ENCODE results near the gene PUSL1.

Gene PUSL1

DNA sequence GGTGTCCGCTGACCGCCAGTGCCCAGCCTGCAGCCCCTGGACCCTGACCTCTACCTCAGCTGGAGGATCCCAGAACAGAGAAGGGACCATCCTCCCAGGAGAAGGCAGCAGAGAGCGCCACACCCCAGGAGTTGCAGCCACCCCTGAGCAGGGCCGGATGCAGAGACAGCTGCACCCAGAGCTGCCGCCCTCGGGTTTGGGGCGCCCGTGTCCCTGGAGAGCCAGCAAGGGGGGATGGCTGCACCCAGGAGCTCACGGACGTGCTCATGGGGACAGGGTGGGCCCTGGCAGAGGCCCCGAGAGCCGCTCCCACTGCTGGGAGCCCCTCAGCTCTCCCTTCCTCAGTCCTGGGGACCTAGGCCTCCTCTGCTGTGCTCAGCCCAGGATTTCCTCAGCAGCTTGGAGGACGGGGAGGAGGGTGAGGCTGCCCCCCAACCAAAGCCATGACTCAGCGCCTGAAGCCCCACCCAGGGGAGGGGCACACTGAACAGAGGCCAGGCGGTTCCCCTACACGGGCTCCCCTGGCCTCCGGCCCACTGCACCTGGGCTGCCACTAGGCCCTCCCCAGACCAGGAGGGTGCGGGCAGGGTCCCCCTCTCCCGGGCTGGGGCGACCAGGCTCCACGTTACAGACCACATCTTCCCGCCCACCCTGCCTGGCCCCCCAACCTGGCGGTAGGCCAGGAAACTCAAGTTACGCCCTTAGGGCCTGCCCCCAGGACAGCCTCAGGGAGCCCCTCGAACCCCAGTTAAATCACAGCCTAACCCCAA is 2.9 kb upstream of the PUSL1 start:
- TF ChIP-seq CTCF (IDR thresholded peaks at IDR 0.05; ENCODE audit: insufficient read depth, low read length, missing control alignments) = peak; percentile 6
- ChIA-PET CTCF (interaction anchor here (0.9 to 2.1 kb wide), 7 partner anchors 15 to 183 kb away, joined by 3 to 16 read pairs (median 4); partner anchors contain the start of gene UBE2J2), POLR2A (interaction anchor here (0.6 to 1.3 kb wide), 5 partner anchors 11 to 70 kb away, joined by 3 to 4 read pairs (median 4); partner anchors contain the start of gene AURKAIP1)
- DNase-seq (ENCODE audit: low read depth, low spot score) = no peak
- peak overlapping the region; percentile 68 for H3K4me3 ChIP-seq (ENCODE audit: low read depth, low read length)

DNA sequence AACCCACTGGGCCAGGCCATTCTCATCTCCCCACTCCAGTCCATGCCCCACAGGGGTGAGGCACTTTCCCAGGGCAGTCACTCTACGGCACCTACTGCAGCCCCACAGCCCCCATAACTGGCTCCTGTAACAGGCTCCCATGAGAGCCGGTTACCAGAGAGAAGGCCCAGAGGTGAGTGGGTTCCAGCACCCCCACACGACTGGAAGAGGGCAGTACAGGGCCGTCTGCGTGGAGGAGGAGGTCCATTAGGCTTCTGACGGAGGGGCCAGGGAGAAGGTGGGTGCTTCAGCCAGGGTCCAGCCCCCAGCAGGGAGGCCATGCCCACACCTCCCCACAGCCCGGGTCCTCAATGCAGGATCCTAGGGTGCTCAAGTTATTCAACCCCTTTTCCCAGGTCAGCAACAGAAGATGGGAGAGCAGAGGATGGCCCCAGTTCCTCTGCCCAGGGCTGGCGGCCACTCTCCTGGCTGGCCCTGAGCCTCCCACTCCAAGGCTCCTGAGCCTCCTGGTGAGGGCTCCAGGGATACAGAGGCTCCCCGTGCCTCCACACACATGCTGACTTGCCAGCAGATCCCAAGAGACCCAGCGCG is 2.2 kb upstream of the PUSL1 start:
- TF ChIP-seq CTCF (IDR thresholded peaks at IDR 0.05; ENCODE audit: insufficient read depth, low read length, missing control alignments) = peak; percentile 45
- CTCF ChIA-PET = interaction anchor here (0.9 to 2.1 kb wide), 3 partner anchors 17 to 184 kb away, joined by 3 to 16 read pairs (median 3); no protein-coding TSS in a partner anchor
- no peak for DNase-seq (ENCODE audit: low read depth, low spot score)
- peak overlapping the region; percentile 68 for H3K4me3 ChIP-seq (ENCODE audit: low read depth, low read length)
- POLR2A ChIA-PET = interaction anchor here (1.3 kb wide), 1 partner anchor 16 kb away, joined by 4 read pairs; no protein-coding TSS in a partner anchor

DNA sequence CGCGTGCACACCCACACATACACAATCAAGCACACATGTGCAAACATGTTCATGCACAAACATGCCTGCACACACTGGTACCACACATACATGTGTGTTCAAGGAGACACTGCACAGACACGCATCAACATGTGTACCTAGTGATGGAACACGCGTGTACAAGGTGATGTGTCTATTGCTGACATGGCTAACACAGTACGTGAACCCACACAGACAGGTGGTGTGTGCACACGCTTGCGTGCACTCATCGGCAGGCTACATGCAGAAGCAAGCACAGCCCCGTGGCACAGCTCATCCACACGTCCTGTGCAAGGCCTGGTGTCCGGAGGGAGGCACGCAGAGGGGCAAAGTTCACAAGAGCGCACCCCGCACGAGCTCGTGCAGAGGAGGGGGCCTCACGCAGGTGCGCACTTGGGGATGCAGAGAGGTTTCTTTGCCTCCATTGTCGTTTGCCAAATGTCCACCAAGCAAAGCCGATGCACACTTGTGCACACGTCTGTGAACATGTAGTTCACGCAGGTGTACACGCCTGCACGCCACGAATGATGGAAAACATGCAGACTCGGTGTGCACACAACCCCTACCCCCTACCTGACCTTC is 1.6 kb upstream of the PUSL1 start:
- POLR2A ChIA-PET = no interaction called here
- CTCF ChIA-PET = interaction anchor here (0.9 kb wide), 1 partner anchor 184 kb away, joined by 3 read pairs; no protein-coding TSS in a partner anchor
- TF ChIP-seq CTCF (IDR thresholded peaks at IDR 0.05; ENCODE audit: insufficient read depth, low read length, missing control alignments) = no peak

DNA sequence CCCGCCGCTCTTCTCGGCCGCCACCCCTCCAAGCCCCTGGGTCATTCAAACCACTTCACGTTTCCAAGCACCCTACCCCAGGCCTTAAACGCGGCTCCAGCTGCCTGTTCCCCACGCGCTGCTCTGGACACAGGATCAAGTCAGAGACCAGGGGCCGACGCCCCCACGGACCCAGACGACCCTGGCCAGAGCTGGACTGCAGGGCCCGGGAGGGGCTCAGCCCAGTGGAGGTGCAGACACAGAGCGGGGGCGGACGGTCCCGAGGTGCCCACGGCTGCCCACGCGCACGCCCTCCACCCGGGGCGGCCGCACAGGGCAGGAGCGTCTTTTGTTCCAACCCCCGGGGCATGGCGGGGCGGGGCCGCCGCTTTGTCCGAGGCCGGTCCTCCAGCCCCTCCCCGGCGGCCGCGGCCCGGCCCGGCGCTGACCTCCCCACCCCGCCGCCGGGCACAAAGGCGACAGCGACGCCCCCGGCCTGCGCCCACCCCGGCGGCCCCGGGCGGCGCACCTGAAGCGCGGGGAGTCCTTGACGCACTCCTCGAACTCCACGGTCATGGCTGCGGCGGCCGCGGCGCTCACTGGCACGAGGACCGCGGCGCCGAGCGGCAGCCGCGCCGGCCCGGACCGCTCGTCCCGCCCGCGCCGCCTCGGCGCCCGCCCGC is 1.0 kb upstream of the PUSL1 start:
- CTCF ChIA-PET = interaction anchor here (0.9 kb wide), 1 partner anchor 185 kb away, joined by 3 read pairs; no protein-coding TSS in a partner anchor
- peak overlapping the region; percentile 68 for H3K4me3 ChIP-seq (ENCODE audit: low read depth, low read length)
- POLR2A ChIA-PET = no interaction called here
- DNase-seq (ENCODE audit: low read depth, low spot score) = no peak
- no peak for TF ChIP-seq CTCF (IDR thresholded peaks at IDR 0.05; ENCODE audit: insufficient read depth, low read length, missing control alignments)

More for the DNA sequence above, 1.6 kb upstream of the PUSL1 start:
- DNase-seq (ENCODE audit: low read depth, low spot score) = no peak
- peak overlapping the region; percentile 68 for H3K4me3 ChIP-seq (ENCODE audit: low read depth, low read length)

DNA sequence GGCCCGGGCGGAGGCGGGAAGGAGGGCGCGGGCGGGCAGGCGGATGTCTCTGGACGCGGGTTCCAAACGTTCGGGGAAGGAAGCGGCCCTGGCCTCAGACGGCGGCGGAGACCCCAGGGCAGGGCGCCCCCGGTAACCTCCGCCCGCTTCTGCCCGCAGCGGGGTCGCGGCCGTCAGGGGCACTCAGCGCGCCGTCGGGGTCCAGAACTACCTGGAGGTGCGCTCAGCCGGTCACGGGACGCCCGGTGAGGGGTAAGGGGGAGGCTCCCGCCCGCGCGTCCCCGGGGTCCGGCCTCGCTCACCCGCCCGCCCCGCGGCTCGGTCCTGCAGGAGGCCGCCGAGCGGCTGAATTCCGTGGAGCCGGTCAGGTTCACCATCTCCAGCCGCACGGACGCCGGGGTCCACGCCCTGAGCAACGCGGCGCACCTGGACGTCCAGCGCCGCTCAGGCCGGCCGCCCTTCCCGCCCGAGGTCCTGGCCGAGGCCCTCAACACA is 406 bp downstream of the PUSL1 start:
- DNase-seq (ENCODE audit: low read depth, low spot score) = no peak
- H3K4me3 ChIP-seq (ENCODE audit: low read depth, low read length) = peak overlapping the region; percentile 69
- ChIA-PET CTCF (interaction anchor here (0.6 to 1.5 kb wide), 5 partner anchors 10 to 187 kb away, joined by 3 to 6 read pairs (median 3); no protein-coding TSS in a partner anchor), POLR2A (interaction anchor here (0.7 to 1.0 kb wide), 2 partner anchors 10 to 24 kb away, joined by 3 to 4 read pairs; no protein-coding TSS in a partner anchor)
- no peak for TF ChIP-seq CTCF (IDR thresholded peaks at IDR 0.05; ENCODE audit: insufficient read depth, low read length, missing control alignments)
